HepG2 (cell line): Measurements from ENCODE around the gene ZNF382. TPM values are rescaled to one million over a fixed set of nuclear protein-coding genes. Genes with fewer than 3 reads are reported as not detected.
A peak's percentile ranks its signal among the peaks of the same experiment; 100 is the strongest.

Source experiments
- CENPX ChIP-seq: sonication (generic); formaldehyde crosslinking; IDR thresholded peaks from 2 replicates; pipeline ENCODE4 v1.9.0; 2021; ENCODE audit warnings: mild to moderate bottlenecking, missing genetic modification reagents, moderate library complexity
- CREB3 ChIP-seq: sonication (generic); formaldehyde crosslinking; IDR thresholded peaks from 2 replicates; pipeline ENCODE4 v1.5.0; 2020; ENCODE audit warnings: missing genetic modification reagents
- GABPB1 ChIP-seq: IDR thresholded peaks from 2 replicates; pipeline ENCODE4 v1.6.1; 2016; ENCODE audit warnings: mild to moderate bottlenecking, missing genetic modification reagents, moderate library complexity, missing compliant biosample characterization
- GTF3A ChIP-seq: sonication (generic); formaldehyde crosslinking; conservative IDR thresholded peaks from 2 replicates; pipeline ENCODE4 v1.4.0; 2020; ENCODE audit warnings: mild to moderate bottlenecking, missing genetic modification reagents
- HNRNPH1 ChIP-seq: fragments of 200-400 bp; formaldehyde crosslinking; optimal IDR thresholded peaks from 2 replicates; pipeline ENCODE3; 2017; ENCODE audit warnings: mild to moderate bottlenecking, low read depth, low read length
- MAFK ChIP-seq, 2 experiments: IDR thresholded peaks in 1 of 2; conservative IDR thresholded peaks in 1 of 2; 2 replicates each; pipeline ENCODE4 v1.6.1; 2011; ENCODE audit warnings: improper control_type of control experiment in 2 of 2, low read length in 2 of 2
- MNT ChIP-seq: fragments of 450-650 bp; IDR thresholded peaks from 2 replicates; pipeline ENCODE4 v1.6.1; 2016
- MYC ChIP-seq: sonication (generic); formaldehyde crosslinking; IDR thresholded peaks from 2 replicates; pipeline ENCODE4 v1.9.0; 2021; ENCODE audit warnings: missing genetic modification reagents, borderline replicate concordance
- NR0B2 ChIP-seq: sonication (generic); formaldehyde crosslinking; IDR thresholded peaks from 2 replicates; pipeline ENCODE4 v1.4.0; 2020; ENCODE audit warnings: mild to moderate bottlenecking, missing genetic modification reagents
- RBM39 ChIP-seq: fragments of 200-400 bp; formaldehyde crosslinking; IDR thresholded peaks from one replicate; pipeline ENCODE4 v1.6.1; 2018; ENCODE audit warnings: antibody characterized with exemption, mild to moderate bottlenecking, low read depth, low read length; ENCODE audit not compliant: poor library complexity, severe bottlenecking
- TEAD3 ChIP-seq: optimal IDR thresholded peaks from 2 replicates; pipeline ENCODE3; 2016; ENCODE audit warnings: borderline replicate concordance
- TEF ChIP-seq: sonication (generic); formaldehyde crosslinking; IDR thresholded peaks from 2 replicates; pipeline ENCODE4 v1.5.0; 2020; ENCODE audit warnings: missing genetic modification reagents
- ZBTB1 ChIP-seq: sonication (generic); formaldehyde crosslinking; IDR thresholded peaks from 2 replicates; pipeline ENCODE4 v1.4.0; 2020; ENCODE audit warnings: missing genetic modification reagents, borderline replicate concordance
- ZBTB2 ChIP-seq: sonication (generic); formaldehyde crosslinking; IDR thresholded peaks from 2 replicates; pipeline ENCODE4 v1.8.0; 2022; ENCODE audit warnings: low read depth, missing genetic modification reagents
- ZBTB33 ChIP-seq: sonication (generic); formaldehyde crosslinking; IDR thresholded peaks from 2 replicates; pipeline ENCODE4 v1.4.0; 2020; ENCODE audit warnings: missing genetic modification reagents
- ZNF225 ChIP-seq: sonication (generic); formaldehyde crosslinking; IDR thresholded peaks from 2 replicates; pipeline ENCODE4 v1.4.0; 2020; ENCODE audit warnings: mild to moderate bottlenecking, missing genetic modification reagents
- ZNF260 ChIP-seq: sonication (generic); formaldehyde crosslinking; IDR thresholded peaks from 2 replicates; pipeline ENCODE4 v1.4.0; 2020; ENCODE audit warnings: missing genetic modification reagents, low read depth, mild to moderate bottlenecking, borderline replicate concordance
- ZNF691 ChIP-seq: sonication (generic); formaldehyde crosslinking; IDR thresholded peaks from 2 replicates; pipeline ENCODE4 v1.4.0; 2020; ENCODE audit warnings: missing genetic modification reagents, low read depth, mild to moderate bottlenecking, borderline replicate concordance
- ZNF879 ChIP-seq: sonication (generic); formaldehyde crosslinking; IDR thresholded peaks from 2 replicates; pipeline ENCODE4 v1.8.1; 2023; ENCODE audit warnings: missing genetic modification reagents
- polyA plus RNA-seq, 8 experiments: library from polyadenylated mRNA; depleted of rRNA in 3 of 8; stranded (reverse) in 7 of 8; unstranded in 1 of 8; fragments of >200 nt; fragmentation: Illumina TruSeq in 4 of 8; extraction: Trizol in 4 of 8; gene quantifications; 2 replicates each; pipeline versions ENCODE4 v1.2.1 to v1.2.3, GENCODE V29; 2011 to 2016; ENCODE audit warnings: low read depth in 4 of 8, missing spikeins in 1 of 8, mixed read lengths in 1 of 8; ENCODE audit not compliant: insufficient read depth in 1 of 8
- total RNA-seq, 5 experiments: library from RNA; depleted of rRNA; stranded (reverse); fragments of >200 nt; fragmentation: Illumina TruSeq; extraction: Trizol; gene quantifications; 2 replicates each; pipeline ENCODE4 v1.2.3, GENCODE V29; 2016; ENCODE audit warnings: low read depth in 1 of 5

The ZNF382 gene
- total and polyA plus RNA-seq, 2 of the 13 experiments (the other 11 are each of a cell fraction or from before 2014, with no cell fraction given): 2.3 to 6.8 TPM

GRCh38 chr19:36605101-36605876 is at the start of gene ZNF382 (continued):
- TF ChIP-seq ZNF225: no peak
- TF ChIP-seq ZBTB1 (CRISPR knock-in tag): no peak
- no peak for TF ChIP-seq ZBTB33 (CRISPR knock-in tag)
- TF ChIP-seq TEF (CRISPR knock-in tag): no peak
- TF ChIP-seq MAFK (conservative IDR thresholded peaks at IDR 0.05 in 1 of 2, IDR thresholded peaks at IDR 0.05 in 1 of 2; ENCODE audit: low read length in 2 of 2): no peak
- TF ChIP-seq ZBTB2 (CRISPR knock-in tag): no peak
- TF ChIP-seq HNRNPH1: no peak
- no peak for TF ChIP-seq CREB3 (CRISPR knock-in tag)
- no peak for TF ChIP-seq NR0B2 (CRISPR knock-in tag)
- TF ChIP-seq ZNF879 (CRISPR knock-in tag): no peak
- no peak for TF ChIP-seq ZNF691 (CRISPR knock-in tag)
- TF ChIP-seq RBM39: no peak
- TF ChIP-seq ZNF260 (CRISPR knock-in tag): no peak
- TF ChIP-seq GABPB1 (CRISPR knock-in tag): peak; percentile 75
- TF ChIP-seq MNT: no peak
- TF ChIP-seq TEAD3 (CRISPR knock-in tag): no peak
- TF ChIP-seq GTF3A (CRISPR knock-in tag): no peak
- TF ChIP-seq CENPX (CRISPR knock-in tag): no peak
- no peak; the same call in 1 of the 2 replicates for TF ChIP-seq MYC (CRISPR knock-in tag)
